ENCODE data around the gene PTGER2. TPM values are rescaled to one million over a fixed set of nuclear protein-coding genes. Genes with fewer than 3 reads are reported as not detected.

Gene PTGER2
- total and polyA plus RNA-seq, 2 of the 8 experiments (the other 6 are each of a cell fraction or from before 2014, with no cell fraction given): 1.2 TPM

GRCh38 chr14:52369305-52369801, 55.2 kb downstream of the PTGER2 start:
- Histone ChIP-seq H3K27me3 (replicated peaks in 1 of 4; ENCODE audit: control insufficient read depth in 3 of 4, extremely low read depth in 1 of 4, insufficient read depth in 3 of 4, low read length in 3 of 4) (no peaks in the 10 kb centered on the region), H3K9me3 (ENCODE audit: insufficient read depth in 2 of 2, low read depth in 1 of 2, low read length in 1 of 2) (no peaks in the 10 kb centered on the region), H3K18ac (ENCODE audit: extremely low read depth, low read length) (no peak overlapping the region), H2BK120ac (replicated peaks; ENCODE audit: low read depth, low read length) (no peak overlapping the region), H3K4me3 (ENCODE audit: extremely low read depth in 1 of 4, insufficient read depth in 2 of 4, low read depth in 3 of 4, low read length in 4 of 4) (no peak overlapping the region), H2BK12ac (ENCODE audit: low read depth, low read length) (no peak overlapping the region), H3K79me2 (ENCODE audit: control insufficient read depth in 1 of 2, insufficient read depth in 2 of 2, low read length in 2 of 2) (no peaks in the 10 kb centered on the region), H3K56ac (replicated peaks; ENCODE audit: insufficient read length, low read depth, low read length) (no peak overlapping the region), H3K79me1 (ENCODE audit: low read depth, low read length) (no peaks in the 10 kb centered on the region), H4K20me1 (replicated peaks in 1 of 2; ENCODE audit: control insufficient read depth in 1 of 2, insufficient read depth in 2 of 2, low read length in 2 of 2) (no peaks in the 10 kb centered on the region), H3K36me3 (ENCODE audit: control insufficient read depth in 2 of 4, insufficient read depth in 4 of 4, low read length in 3 of 4) (no peaks in the 10 kb centered on the region), H2BK15ac (ENCODE audit: low read length) (no peak overlapping the region), H3K14ac (ENCODE audit: insufficient read length) (no peak overlapping the region), H3K4ac (replicated peaks; ENCODE audit: insufficient read length, low read depth, low read length) (no peak overlapping the region), H2AK5ac (ENCODE audit: low read depth, low read length) (no peak overlapping the region), H3K27ac (ENCODE audit: low read depth, low read length) (no peak overlapping the region), H4K91ac (replicated peaks; ENCODE audit: insufficient read length, low read length) (no peak overlapping the region), H4K8ac (ENCODE audit: extremely low read depth, insufficient read depth, low read length) (no peak overlapping the region), H2BK20ac (ENCODE audit: low read length) (no peak overlapping the region), H2AFZ (ENCODE audit: low read length) (no peak overlapping the region), H3K23me2 (ENCODE audit: low read depth, low read length) (no peaks in the 10 kb centered on the region), H4K5ac (ENCODE audit: insufficient read length, low read depth, low read length) (no peak overlapping the region), H3K4me1 (replicated peaks in 1 of 4; ENCODE audit: control insufficient read depth in 3 of 4, insufficient read depth in 4 of 4, low read length in 3 of 4) (no peaks in the 10 kb centered on the region), H2BK5ac (ENCODE audit: low read depth, low read length) (no peak overlapping the region), H3K9ac (replicated peaks in 1 of 4; ENCODE audit: extremely low read depth in 1 of 4, low read depth in 3 of 4, low read length in 3 of 4) (no peak overlapping the region), H3K23ac (ENCODE audit: insufficient read length) (no peak overlapping the region), H3K4me2 (ENCODE audit: insufficient read depth in 1 of 2, low read depth in 2 of 2, low read length in 2 of 2) (no peak overlapping the region)
- FAIRE-seq (no peak), DNase-seq (ENCODE audit: low read depth in 1 of 2, low spot score in 2 of 2) (no peak)
- TF ChIP-seq MAX (IDR thresholded peaks at IDR 0.05) (no peak), PHF8 (conservative IDR thresholded peaks at IDR 0.05; ENCODE audit: low read depth, low read length) (no peak), POLR2A (IDR thresholded peaks at IDR 0.05; ENCODE audit: control extremely low read depth in 1 of 2, low read depth in 2 of 2, low read length in 2 of 2) (no peak), RBBP5 (IDR thresholded peaks at IDR 0.05; ENCODE audit: borderline replicate concordance, low read depth, low read length) (no peak)
- ChIA-PET CTCF (ENCODE audit: partially characterized antibody) (no interaction called here), POLR2A (ENCODE audit: partially characterized antibody) (no interaction called here)
- WGBS, 2 experiments (ENCODE audit: extremely low coverage in 1 of 2, insufficient coverage in 1 of 2, insufficient read length in 1 of 2, insufficient replicate concordance in 2 of 2, low coverage in 1 of 2, low lambda C conversion rate in 2 of 2, missing lambda C conversion rate in 1 of 2): 98% methylated on average over 3 of the region's 3 CpGs; no CpG with 5 or more reads in 1 of the 2 experiments
